Keratinocyte (primary cell): Measurements from ENCODE around the gene MAP4K2. TPM values are rescaled to one million over a fixed set of nuclear protein-coding genes. Genes with fewer than 3 reads are reported as not detected.

ENCODE experiments used
- DNase-seq: peaks from one replicate; pipeline ENCODE4 v3.0.0-alpha.2; 2011; ENCODE audit warnings: low read depth, missing footprints, low spot score
- FAIRE-seq: peaks from 2 replicates; lab custom pipeline; 2011; peaks lifted over from hg19 to GRCh38; lab: Jason Lieb, UNC
- H2AFZ ChIP-seq: 2 replicates; pipeline ENCODE4 v1.6.0; 2012; ENCODE audit warnings: low read length, control low read depth, inconsistent platforms; ENCODE audit not compliant: control insufficient read depth
- H3K27ac ChIP-seq: 2 replicates; pipeline ENCODE4 v1.5.1; 2011; ENCODE audit warnings: low read length; ENCODE audit not compliant: control insufficient read depth, insufficient read depth
- H3K27me3 ChIP-seq: 3 replicates; pipeline ENCODE4 v1.6.0; 2011; ENCODE audit warnings: low read length; ENCODE audit not compliant: control insufficient read depth, insufficient read depth; ENCODE audit errors: extremely low read depth
- H3K36me3 ChIP-seq, 2 experiments: 2 replicates in 1 of 2; 3 replicates in 1 of 2; pipeline ENCODE4 v1.5.1; 2011; ENCODE audit warnings: low read length in 2 of 2, mild to moderate bottlenecking in 1 of 2; ENCODE audit not compliant: control insufficient read depth in 2 of 2, insufficient read depth in 2 of 2; ENCODE audit errors: extremely low read depth in 1 of 2
- H3K4me1 ChIP-seq: 3 replicates; pipeline ENCODE4 v1.5.1; 2011; ENCODE audit warnings: low read length; ENCODE audit not compliant: control insufficient read depth, insufficient read depth; ENCODE audit errors: extremely low read depth
- H3K4me2 ChIP-seq: 3 replicates; pipeline ENCODE4 v1.6.0; 2011; ENCODE audit warnings: low read depth, low read length; ENCODE audit not compliant: control insufficient read depth, insufficient read depth; ENCODE audit errors: extremely low read depth
- H3K4me3 ChIP-seq, 3 experiments: fragments of 200-600 bp in 1 of 3; sonication (generic) in 1 of 3; 2 replicates in 2 of 3; 3 replicates in 1 of 3; pipeline ENCODE4 v1.5.1; 2011 to 2016; ENCODE audit warnings: low read length in 3 of 3, mild to moderate bottlenecking in 3 of 3, control low read depth in 2 of 3, inconsistent platforms in 1 of 3, low read depth in 1 of 3, mixed read lengths in 1 of 3, mixed run types in 1 of 3, moderate library complexity in 1 of 3; ENCODE audit not compliant: control insufficient read depth in 2 of 3, insufficient read depth in 2 of 3; ENCODE audit errors: extremely low read depth in 1 of 3
- H3K79me2 ChIP-seq: 2 replicates; pipeline ENCODE4 v1.6.0; 2012; ENCODE audit warnings: low read length; ENCODE audit not compliant: control insufficient read depth, insufficient read depth
- H3K9ac ChIP-seq: 3 replicates; pipeline ENCODE4 v1.6.0; 2011; ENCODE audit warnings: low read length; ENCODE audit not compliant: control insufficient read depth, insufficient read depth; ENCODE audit errors: extremely low read depth
- H3K9me1 ChIP-seq: 3 replicates; pipeline ENCODE4 v1.6.0; 2011; ENCODE audit warnings: low read length; ENCODE audit not compliant: control insufficient read depth, insufficient read depth; ENCODE audit errors: extremely low read depth
- H3K9me3 ChIP-seq: 2 replicates; pipeline ENCODE4 v1.5.1; 2012; ENCODE audit warnings: low read depth, low read length; ENCODE audit not compliant: control insufficient read depth
- H4K20me1 ChIP-seq: 3 replicates; pipeline ENCODE4 v1.6.0; 2011; ENCODE audit warnings: low read length; ENCODE audit not compliant: control insufficient read depth, insufficient read depth; ENCODE audit errors: extremely low read depth
- CTCF ChIP-seq, 3 experiments: IDR thresholded peaks in 1 of 3; conservative IDR thresholded peaks in 1 of 3; optimal IDR thresholded peaks in 1 of 3; 2 replicates in 2 of 3; 3 replicates in 1 of 3; pipeline versions ENCODE3 to v1.5.1; 2011; ENCODE audit warnings: low read length in 3 of 3, mild to moderate bottlenecking in 3 of 3, moderate library complexity in 2 of 3, control low read depth in 1 of 3, inconsistent platforms in 1 of 3; ENCODE audit not compliant: insufficient read depth in 2 of 3; ENCODE audit errors: extremely low read depth in 1 of 3
- EZH2 ChIP-seq: IDR thresholded peaks from one replicate; pipeline ENCODE4 v1.6.1; 2012; ENCODE audit warnings: inconsistent platforms, mild to moderate bottlenecking, low read length, moderate library complexity
- dilution Hi-C: fragments of 300-500 bp; cut with MboI; formaldehyde crosslinking; loops from one replicate; pipeline ENCODE4 v1.7.0; 2020; ENCODE audit warnings: low sequenced_read_pairs; ENCODE audit not compliant: extremely low pct_ligation_motif_present
- polyA plus RNA-seq, 5 experiments: library from polyadenylated mRNA; depleted of rRNA in 3 of 5; stranded (reverse) in 3 of 5; stranded (forward) in 1 of 5; unstranded in 1 of 5; fragments of >200 nt; gene quantifications; 1 replicate in 1 of 5; 2 replicates in 3 of 5; 3 replicates in 1 of 5; pipeline versions ENCODE4 v1.2.1 to v1.2.3, GENCODE V29; 2011 to 2012; ENCODE audit warnings: missing spikeins in 2 of 5, low read depth in 1 of 5, low replicate concordance in 1 of 5

MAP4K2 gene
- polyA plus RNA-seq, 1 donor (not counting 4 experiments of a cell fraction or from before 2014, with no cell fraction given): 6.7 TPM

DNA sequence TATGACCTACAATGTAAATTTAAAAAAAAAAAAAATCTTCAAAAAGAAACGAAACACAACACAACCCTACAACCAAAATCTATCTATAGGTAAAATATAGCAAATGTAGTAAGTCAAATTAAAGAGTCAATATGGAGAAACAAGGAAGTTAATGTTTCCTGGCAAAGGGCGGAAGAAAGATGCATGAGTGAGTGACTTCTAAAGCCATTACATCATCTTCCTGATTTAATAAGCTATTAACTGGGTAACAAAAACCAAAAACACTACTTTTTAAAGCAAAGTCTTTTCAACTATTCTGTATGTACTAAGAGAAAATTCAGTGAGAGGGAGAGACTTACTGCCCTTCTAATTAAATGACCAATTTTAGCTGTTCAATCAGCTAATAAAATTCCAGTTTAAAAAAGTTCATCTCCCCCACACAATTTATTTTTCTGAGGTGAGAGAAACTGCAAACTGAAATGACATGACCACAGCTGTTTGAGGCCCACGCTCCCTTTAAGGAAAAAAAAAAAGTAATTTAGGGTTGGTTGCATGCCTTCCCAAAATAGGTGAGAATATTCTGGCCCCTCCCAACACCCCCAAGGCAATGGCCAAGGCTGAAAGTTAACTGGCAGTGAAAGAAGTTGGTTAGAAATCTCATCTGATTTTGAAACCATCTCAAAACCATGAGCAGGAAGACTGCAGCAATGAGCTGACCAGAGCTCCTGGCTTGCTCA lies 30.6 kb downstream of the MAP4K2 start:
- Histone ChIP-seq H4K20me1 (peaks cover 58% of the 10 kb centered on the region), H3K9me1 (no peaks in the 10 kb centered on the region), H3K4me2 (no peak overlapping the region), H3K36me3 (peaks cover 66 to 87% of the 10 kb centered on the region in 2 experiments), H3K4me1 (peaks cover 12% of the 10 kb centered on the region), H3K9me3 (no peaks in the 10 kb centered on the region), H2AFZ (no peak overlapping the region), H3K9ac (no peak overlapping the region), H3K27me3 (no peaks in the 10 kb centered on the region), H3K4me3 (no peak overlapping the region), H3K79me2 (peaks cover 89% of the 10 kb centered on the region), H3K27ac (no peak overlapping the region)
- no peak for FAIRE-seq
- dilution Hi-C loops: no loop called here
- TF ChIP-seq CTCF (optimal IDR thresholded peaks at IDR 0.05 in 1 of 3, IDR thresholded peaks at IDR 0.05 in 1 of 3, conservative IDR thresholded peaks at IDR 0.05 in 1 of 3; ENCODE audit: extremely low read depth in 1 of 3, insufficient read depth in 2 of 3, low read length in 3 of 3) (no peak), EZH2 (no peak)
- DNase-seq: no peak

GRCh38 chr11:64771861-64772260 lies 31.2 kb downstream of the MAP4K2 start:
- no peak overlapping the region for H3K9ac ChIP-seq
- no peaks in the 10 kb centered on the region for H3K27me3 ChIP-seq
- H3K9me1 ChIP-seq: no peaks in the 10 kb centered on the region
- H2AFZ ChIP-seq: no peak overlapping the region
- no peak for FAIRE-seq
- dilution Hi-C loops: no loop called here
- peaks cover 72 to 91% of the 10 kb centered on the region in 2 experiments for H3K36me3 ChIP-seq
- H3K4me2 ChIP-seq: no peak overlapping the region
- no peak for TF ChIP-seq EZH2
- no peak for TF ChIP-seq CTCF (optimal IDR thresholded peaks at IDR 0.05 in 1 of 3, IDR thresholded peaks at IDR 0.05 in 1 of 3, conservative IDR thresholded peaks at IDR 0.05 in 1 of 3; ENCODE audit: extremely low read depth in 1 of 3, insufficient read depth in 2 of 3, low read length in 3 of 3)
- no peak overlapping the region for H3K4me3 ChIP-seq
- peaks cover 89% of the 10 kb centered on the region for H3K79me2 ChIP-seq
- H4K20me1 ChIP-seq: peaks cover 55% of the 10 kb centered on the region
- H3K27ac ChIP-seq: no peak overlapping the region
- no peaks in the 10 kb centered on the region for H3K9me3 ChIP-seq
- DNase-seq: no peak
- peaks cover 8% of the 10 kb centered on the region for H3K4me1 ChIP-seq
